Gastrocnemius medialis (tissue), 4 donors: ENCODE results near the gene MRC1.

ENCODE experiments used
- CTCF ChIP-seq, 5 experiments: fragments of 450-650 bp in 3 of 5; fragments of 200-600 bp in 2 of 5; sonication (generic) in 2 of 5; IDR thresholded peaks in 4 of 5; conservative IDR thresholded peaks in 1 of 5; 1 replicate in 4 of 5; 2 replicates in 1 of 5; pipeline ENCODE4 v1.5.1; 2016 to 2019; ENCODE audit warnings: antibody characterized with exemption in 5 of 5, mild to moderate bottlenecking in 3 of 5, moderate library complexity in 3 of 5
- POLR2A ChIP-seq, 2 donors: fragments of 450-650 bp; IDR thresholded peaks; one replicate each; pipeline ENCODE4 v1.6.1; 2017; ENCODE audit warnings: antibody characterized with exemption in 2 of 2, mild to moderate bottlenecking in 2 of 2, moderate library complexity in 2 of 2

- no peak for TF ChIP-seq POLR2A (IDR thresholded peaks at IDR 0.05)
- TF ChIP-seq CTCF (IDR thresholded peaks at IDR 0.05 in 4 of 5, conservative IDR thresholded peaks at IDR 0.05 in 1 of 5): no peak
These were observed 8.6 kb downstream of the MRC1 start for GRCh38 chr10:17817790-17818189.
